ENCODE results near the gene MYOCOS. TPM values are rescaled to one million over a fixed set of nuclear protein-coding genes. Genes with fewer than 3 reads are reported as not detected.

Gene MYOCOS
- total and polyA plus RNA-seq, 2 donors (not counting 3 experiments of a cell fraction or from before 2014, with no cell fraction given): not detected

DNA sequence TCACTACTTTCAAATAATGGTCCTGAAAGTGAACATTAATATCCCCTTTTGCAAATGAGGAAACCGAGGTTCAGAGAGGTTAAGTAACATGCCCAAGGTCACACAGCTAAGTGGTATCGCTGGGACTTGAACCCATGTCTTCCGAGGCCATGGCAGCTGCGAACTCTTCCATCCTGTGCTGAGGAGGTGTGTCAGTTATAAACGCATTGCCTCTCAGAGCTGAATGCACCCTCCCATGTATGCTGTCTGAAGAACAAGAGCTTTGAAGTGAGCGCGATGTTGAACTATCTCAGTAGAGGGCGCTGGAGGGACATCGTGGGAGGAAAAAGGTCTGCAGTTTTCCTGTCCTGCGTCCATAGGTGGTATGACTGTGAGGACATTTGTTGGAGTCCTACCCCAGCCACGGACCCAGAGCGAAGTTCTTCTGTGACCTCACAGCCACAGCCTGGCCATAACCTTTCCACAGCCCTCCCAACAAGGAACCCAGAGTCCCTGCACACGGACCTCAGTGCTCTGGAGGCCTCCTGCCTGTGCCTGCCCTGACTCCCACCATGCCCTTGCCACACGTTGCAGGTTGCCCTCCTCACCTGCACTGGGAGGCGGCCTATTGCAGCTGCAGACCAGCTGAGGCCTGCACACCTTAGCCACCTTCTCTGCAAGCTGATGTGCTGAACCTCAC, 22.9 kb downstream of the MYOCOS start:
- TF ChIP-seq MYC (IDR thresholded peaks at IDR 0.05; ENCODE audit: low read depth, low read length): no peak
- TF ChIP-seq JUN (IDR thresholded peaks at IDR 0.05; ENCODE audit: borderline replicate concordance, insufficient read depth, insufficient read length, low read depth): no peak
- TF ChIP-seq, protein P1, sequence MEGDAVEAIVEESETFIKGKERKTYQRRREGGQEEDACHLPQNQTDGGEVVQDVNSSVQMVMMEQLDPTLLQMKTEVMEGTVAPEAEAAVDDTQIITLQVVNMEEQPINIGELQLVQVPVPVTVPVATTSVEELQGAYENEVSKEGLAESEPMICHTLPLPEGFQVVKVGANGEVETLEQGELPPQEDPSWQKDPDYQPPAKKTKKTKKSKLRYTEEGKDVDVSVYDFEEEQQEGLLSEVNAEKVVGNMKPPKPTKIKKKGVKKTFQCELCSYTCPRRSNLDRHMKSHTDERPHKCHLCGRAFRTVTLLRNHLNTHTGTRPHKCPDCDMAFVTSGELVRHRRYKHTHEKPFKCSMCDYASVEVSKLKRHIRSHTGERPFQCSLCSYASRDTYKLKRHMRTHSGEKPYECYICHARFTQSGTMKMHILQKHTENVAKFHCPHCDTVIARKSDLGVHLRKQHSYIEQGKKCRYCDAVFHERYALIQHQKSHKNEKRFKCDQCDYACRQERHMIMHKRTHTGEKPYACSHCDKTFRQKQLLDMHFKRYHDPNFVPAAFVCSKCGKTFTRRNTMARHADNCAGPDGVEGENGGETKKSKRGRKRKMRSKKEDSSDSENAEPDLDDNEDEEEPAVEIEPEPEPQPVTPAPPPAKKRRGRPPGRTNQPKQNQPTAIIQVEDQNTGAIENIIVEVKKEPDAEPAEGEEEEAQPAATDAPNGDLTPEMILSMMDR (IDR thresholded peaks at IDR 0.05; ENCODE audit: extremely low read depth in 1 of 2, insufficient read depth in 1 of 2, low read depth in 1 of 2, low read length in 2 of 2): peak; percentile 78 to 86
- TF ChIP-seq, protein P2, sequence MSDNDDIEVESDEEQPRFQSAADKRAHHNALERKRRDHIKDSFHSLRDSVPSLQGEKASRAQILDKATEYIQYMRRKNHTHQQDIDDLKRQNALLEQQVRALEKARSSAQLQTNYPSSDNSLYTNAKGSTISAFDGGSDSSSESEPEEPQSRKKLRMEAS (IDR thresholded peaks at IDR 0.05; ENCODE audit: insufficient read depth, insufficient read length): no peak
- ChIA-PET CTCF (interaction anchor here (0.6 to 6.9 kb wide), 50 partner anchors 10 to 813 kb away, joined by 3 to 200 read pairs (median 4); partner anchors contain the start of genes DNM3, METTL13, MYOCOS and PRRC2C), POLR2A (no interaction called here)
- Histone ChIP-seq H4K20me1 (replicated peaks; ENCODE audit: control insufficient read depth, extremely low read depth, insufficient read depth, low read length) (no peaks in the 10 kb centered on the region), H3K4me3 (replicated peaks in 1 of 3; ENCODE audit: insufficient read depth in 1 of 3, low read depth in 1 of 3, low read length in 3 of 3) (no peak overlapping the region), H3K9me1 (replicated peaks; ENCODE audit: control insufficient read depth, extremely low read depth, insufficient read depth, low read length) (no peaks in the 10 kb centered on the region), H3K9ac (replicated peaks; ENCODE audit: extremely low read depth, insufficient read depth, low read length) (no peak overlapping the region), H3K79me2 (ENCODE audit: control insufficient read depth, insufficient read depth, low read length) (no peaks in the 10 kb centered on the region), H3K4me2 (ENCODE audit: insufficient read depth, low read length) (no peak overlapping the region), H3K27me3 (ENCODE audit: control insufficient read depth in 2 of 2, insufficient read depth in 2 of 2, low read length in 2 of 2) (peaks cover 0 to 2% of the 10 kb centered on the region in 2 experiments), H3K4me1 (ENCODE audit: control insufficient read depth, extremely low read depth, insufficient read depth, low read length) (no peaks in the 10 kb centered on the region), H3K36me3 (ENCODE audit: control insufficient read depth in 2 of 2, extremely low read depth in 1 of 2, insufficient read depth in 2 of 2, low read length in 2 of 2) (no peaks in the 10 kb centered on the region), H3K9me3 (replicated peaks; ENCODE audit: control insufficient read depth, insufficient read depth, low read length) (no peaks in the 10 kb centered on the region), H3K27ac (ENCODE audit: insufficient read depth, low read depth, low read length) (no peak overlapping the region), H2AFZ (ENCODE audit: low read depth, low read length) (peak overlapping the region; percentile 78)
- intact Hi-C loops (cut with micrococcal nuclease): loop anchor here (1.0 to 2.0 kb wide), 5 partner anchors 10 to 340 kb away; partner anchors contain the start of gene METTL13
- BruUV-seq (replicated peaks): no TSS peak
- dilution Hi-C loops (cut with MboI; ENCODE audit: extremely low pct_ligation_motif_present, low sequenced_read_pairs): loop anchor here (25.0 kb wide), 1 partner anchor 342 kb away; no protein-coding TSS in a partner anchor
- DNase-seq (ENCODE audit: low read depth, low spot score) (peak; percentile 86), FAIRE-seq (peak; percentile 94)
